ENCODE results near the gene RNF207. TPM values are rescaled to one million over a fixed set of nuclear protein-coding genes. Genes with fewer than 3 reads are reported as not detected.
"Not testable (repeated sequence)": the region's sequence is repeated elsewhere in the genome, so short reads cannot be mapped to it uniquely, and the experiment has no call there.

RNF207 gene
- total RNA-seq, 1 donor from 2014 or later = 14.1 TPM

GRCh38 chr1:6210591-6211355 lies 4.9 kb downstream of the RNF207 start:
- Histone ChIP-seq H3K4me3 (ENCODE audit: low read length in 3 of 3) (no peak overlapping the region), H3K9me3 (ENCODE audit: control insufficient read depth in 3 of 3, low read length in 3 of 3) (no peaks in the 10 kb centered on the region), H3K27me3 (ENCODE audit: control insufficient read depth in 3 of 3, insufficient read depth in 3 of 3, low read length in 3 of 3) (peaks cover 4 to 18% (median 18%) of the 10 kb centered on the region in 3 donors), H3K36me3 (ENCODE audit: control insufficient read depth in 3 of 3, insufficient read depth in 3 of 3, low read length in 3 of 3) (peaks cover 3 to 4% (median 4%) of the 10 kb centered on the region in 3 donors), H3K9ac (ENCODE audit: low read depth in 1 of 3, low read length in 3 of 3) (no peak overlapping the region), H3K27ac (ENCODE audit: low read depth, low read length) (no peak overlapping the region), H3K4me1 (ENCODE audit: control insufficient read depth in 3 of 3, insufficient read depth in 3 of 3, low read length in 3 of 3) (peaks cover 12 to 19% (median 18%) of the 10 kb centered on the region in 3 donors)

DNA sequence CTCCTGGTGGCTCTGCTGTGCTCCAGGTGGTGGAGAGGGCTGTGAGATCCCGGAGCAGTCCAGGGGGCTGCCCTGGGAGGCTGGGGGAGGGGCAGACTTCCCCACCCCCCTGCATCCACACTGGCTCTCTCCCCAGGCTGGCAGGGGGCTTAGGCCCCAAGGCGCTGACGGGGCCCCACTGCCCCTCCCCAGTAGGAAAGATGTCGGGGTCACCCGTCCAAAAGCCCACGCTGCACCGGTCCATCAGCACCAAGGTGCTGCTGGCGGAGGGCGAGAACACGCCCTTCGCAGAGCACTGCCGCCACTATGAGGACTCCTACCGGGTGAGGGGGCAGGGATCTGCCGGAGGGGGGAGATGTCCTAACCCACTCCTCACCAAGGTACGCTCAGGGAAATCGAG lies 5.8 kb downstream of the RNF207 start:
- Histone ChIP-seq H3K4me3 (ENCODE audit: low read length in 3 of 3) (no peak overlapping the region), H3K4me1 (ENCODE audit: control insufficient read depth in 3 of 3, insufficient read depth in 3 of 3, low read length in 3 of 3) (peaks cover 11 to 14% (median 13%) of the 10 kb centered on the region in 3 donors), H3K9ac (ENCODE audit: low read depth in 1 of 3, low read length in 3 of 3) (no peak overlapping the region), H3K27ac (ENCODE audit: low read depth, low read length) (no peak overlapping the region), H3K9me3 (ENCODE audit: control insufficient read depth in 3 of 3, low read length in 3 of 3) (no peaks in the 10 kb centered on the region), H3K27me3 (ENCODE audit: control insufficient read depth in 3 of 3, insufficient read depth in 3 of 3, low read length in 3 of 3) (peaks cover 4 to 10% (median 9%) of the 10 kb centered on the region in 3 donors), H3K36me3 (ENCODE audit: control insufficient read depth in 3 of 3, insufficient read depth in 3 of 3, low read length in 3 of 3) (peaks cover 4 to 6% (median 4%) of the 10 kb centered on the region in 3 donors)

- no peak overlapping the region for H3K4me3 ChIP-seq (ENCODE audit: low read length in 3 of 3)
- H3K27me3 ChIP-seq (ENCODE audit: control insufficient read depth in 3 of 3, insufficient read depth in 3 of 3, low read length in 3 of 3) = peaks cover 0 to 7% (median 4%) of the 10 kb centered on the region in 3 donors
- H3K4me1 ChIP-seq (ENCODE audit: control insufficient read depth in 3 of 3, insufficient read depth in 3 of 3, low read length in 3 of 3) = peaks cover 7 to 11% (median 9%) of the 10 kb centered on the region in 3 donors
- H3K9me3 ChIP-seq (ENCODE audit: control insufficient read depth in 3 of 3, low read length in 3 of 3) = no peaks in the 10 kb centered on the region
- peaks cover 4 to 9% (median 5%) of the 10 kb centered on the region in 3 donors for H3K36me3 ChIP-seq (ENCODE audit: control insufficient read depth in 3 of 3, insufficient read depth in 3 of 3, low read length in 3 of 3)
- H3K9ac ChIP-seq (ENCODE audit: low read depth in 1 of 3, low read length in 3 of 3) = no peak overlapping the region
- no peak overlapping the region for H3K27ac ChIP-seq (ENCODE audit: low read depth, low read length)
Measured at GRCh38 chr1:6212193-6212959, 6.5 kb downstream of the RNF207 start.

- Histone ChIP-seq H3K27ac (ENCODE audit: low read depth, low read length) (peak overlapping the region; percentile 25), H3K4me3 (ENCODE audit: low read length in 3 of 3) (no peak overlapping the region), H3K9ac (ENCODE audit: low read depth in 1 of 3, low read length in 3 of 3) (no peak overlapping the region), H3K27me3 (ENCODE audit: control insufficient read depth in 3 of 3, insufficient read depth in 3 of 3, low read length in 3 of 3) (no peaks in the 10 kb centered on the region), H3K4me1 (ENCODE audit: control insufficient read depth in 3 of 3, insufficient read depth in 3 of 3, low read length in 3 of 3) (peaks cover 25 to 29% (median 27%) of the 10 kb centered on the region in 3 donors), H3K9me3 (ENCODE audit: control insufficient read depth in 3 of 3, low read length in 3 of 3) (no peaks in the 10 kb centered on the region), H3K36me3 (ENCODE audit: control insufficient read depth in 3 of 3, insufficient read depth in 3 of 3, low read length in 3 of 3) (peaks cover 6 to 12% (median 7%) of the 10 kb centered on the region in 3 donors)
Measured at GRCh38 chr1:6218375-6219164, 12.7 kb downstream of the RNF207 start.

- H3K9ac ChIP-seq (ENCODE audit: low read depth in 1 of 3, low read length in 3 of 3); H3K27me3 ChIP-seq (ENCODE audit: control insufficient read depth in 3 of 3, insufficient read depth in 3 of 3, low read length in 3 of 3); H3K9me3 ChIP-seq (ENCODE audit: control insufficient read depth in 3 of 3, low read length in 3 of 3); H3K27ac ChIP-seq (ENCODE audit: low read depth, low read length); H3K4me3 ChIP-seq (ENCODE audit: low read length in 3 of 3): not testable (repeated sequence)
- peaks cover 15 to 21% (median 17%) of the 10 kb centered on the region in 3 donors for H3K36me3 ChIP-seq (ENCODE audit: control insufficient read depth in 3 of 3, insufficient read depth in 3 of 3, low read length in 3 of 3)
- peaks cover 25 to 31% (median 27%) of the 10 kb centered on the region in 3 donors for H3K4me1 ChIP-seq (ENCODE audit: control insufficient read depth in 3 of 3, insufficient read depth in 3 of 3, low read length in 3 of 3)
Measured at GRCh38 chr1:6219641-6220040, 13.7 kb downstream of the RNF207 start.

GRCh38 chr1:6220236-6220635 lies 14.3 kb downstream of the RNF207 start:
- no peak overlapping the region for H3K4me3 ChIP-seq (ENCODE audit: low read length in 3 of 3)
- peak overlapping the region; percentile 34 for H3K27ac ChIP-seq (ENCODE audit: low read depth, low read length)
- peak overlapping the region in 1 of 3 donors; percentile 45 for H3K9ac ChIP-seq (ENCODE audit: low read depth in 1 of 3, low read length in 3 of 3)
- H3K36me3 ChIP-seq (ENCODE audit: control insufficient read depth in 3 of 3, insufficient read depth in 3 of 3, low read length in 3 of 3) = peaks cover 21 to 27% (median 23%) of the 10 kb centered on the region in 3 donors
- no peaks in the 10 kb centered on the region for H3K27me3 ChIP-seq (ENCODE audit: control insufficient read depth in 3 of 3, insufficient read depth in 3 of 3, low read length in 3 of 3)
- peaks cover 25 to 36% (median 28%) of the 10 kb centered on the region in 3 donors for H3K4me1 ChIP-seq (ENCODE audit: control insufficient read depth in 3 of 3, insufficient read depth in 3 of 3, low read length in 3 of 3)
- H3K9me3 ChIP-seq (ENCODE audit: control insufficient read depth in 3 of 3, low read length in 3 of 3) = no peaks in the 10 kb centered on the region

- H3K27ac ChIP-seq (ENCODE audit: low read depth, low read length) = no peak overlapping the region
- no peaks in the 10 kb centered on the region for H3K9me3 ChIP-seq (ENCODE audit: control insufficient read depth in 3 of 3, low read length in 3 of 3)
- peak overlapping the region in 1 of 3 donors; percentile 43 for H3K9ac ChIP-seq (ENCODE audit: low read depth in 1 of 3, low read length in 3 of 3)
- peaks cover 25 to 41% (median 32%) of the 10 kb centered on the region in 3 donors for H3K4me1 ChIP-seq (ENCODE audit: control insufficient read depth in 3 of 3, insufficient read depth in 3 of 3, low read length in 3 of 3)
- H3K4me3 ChIP-seq (ENCODE audit: low read length in 3 of 3) = no peak overlapping the region
- no peaks in the 10 kb centered on the region for H3K27me3 ChIP-seq (ENCODE audit: control insufficient read depth in 3 of 3, insufficient read depth in 3 of 3, low read length in 3 of 3)
- H3K36me3 ChIP-seq (ENCODE audit: control insufficient read depth in 3 of 3, insufficient read depth in 3 of 3, low read length in 3 of 3) = peaks cover 21 to 27% (median 27%) of the 10 kb centered on the region in 3 donors
Measured at GRCh38 chr1:6221210-6221784, 15.4 kb downstream of the RNF207 start.

GRCh38 chr1:6222636-6223035 lies 16.7 kb downstream of the RNF207 start:
- Histone ChIP-seq H3K9me3 (ENCODE audit: control insufficient read depth in 3 of 3, low read length in 3 of 3) (no peaks in the 10 kb centered on the region), H3K36me3 (ENCODE audit: control insufficient read depth in 3 of 3, insufficient read depth in 3 of 3, low read length in 3 of 3) (peaks cover 27 to 32% (median 28%) of the 10 kb centered on the region in 3 donors), H3K4me3 (ENCODE audit: low read length in 3 of 3) (peak overlapping the region in 1 of 3 donors; percentile 29), H3K4me1 (ENCODE audit: control insufficient read depth in 3 of 3, insufficient read depth in 3 of 3, low read length in 3 of 3) (peaks cover 25 to 41% (median 32%) of the 10 kb centered on the region in 3 donors), H3K27me3 (ENCODE audit: control insufficient read depth in 3 of 3, insufficient read depth in 3 of 3, low read length in 3 of 3) (no peaks in the 10 kb centered on the region), H3K27ac (ENCODE audit: low read depth, low read length) (peak overlapping the region; percentile 58), H3K9ac (ENCODE audit: low read depth in 1 of 3, low read length in 3 of 3) (no peak overlapping the region)

DNA sequence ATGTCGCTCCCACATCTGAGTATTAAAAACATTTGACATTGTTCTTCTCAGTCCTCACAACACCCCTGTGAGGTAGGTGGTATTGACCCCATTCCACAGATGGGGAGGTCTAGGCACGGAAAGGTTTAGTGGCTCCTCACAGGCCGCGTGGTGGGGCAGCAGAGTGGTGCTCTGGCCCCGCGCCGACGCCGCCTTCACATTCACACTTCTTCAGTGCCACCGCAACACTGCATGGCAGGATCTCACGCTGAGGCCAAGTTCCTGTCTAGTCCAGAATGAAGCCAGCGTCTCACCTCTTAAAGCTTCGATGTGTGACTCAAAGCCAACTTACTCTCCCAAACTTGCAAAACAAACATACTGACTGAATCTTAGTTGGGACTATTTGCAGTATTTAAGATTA lies 17.7 kb downstream of the RNF207 start:
- Histone ChIP-seq H3K27me3 (ENCODE audit: control insufficient read depth in 3 of 3, insufficient read depth in 3 of 3, low read length in 3 of 3) (no peaks in the 10 kb centered on the region), H3K4me1 (ENCODE audit: control insufficient read depth in 3 of 3, insufficient read depth in 3 of 3, low read length in 3 of 3) (peaks cover 25 to 41% (median 32%) of the 10 kb centered on the region in 3 donors), H3K4me3 (ENCODE audit: low read length in 3 of 3) (no peak overlapping the region), H3K9me3 (ENCODE audit: control insufficient read depth in 3 of 3, low read length in 3 of 3) (no peaks in the 10 kb centered on the region), H3K36me3 (ENCODE audit: control insufficient read depth in 3 of 3, insufficient read depth in 3 of 3, low read length in 3 of 3) (peaks cover 28 to 32% (median 32%) of the 10 kb centered on the region in 3 donors), H3K9ac (ENCODE audit: low read depth in 1 of 3, low read length in 3 of 3) (no peak overlapping the region), H3K27ac (ENCODE audit: low read depth, low read length) (no peak overlapping the region)

Data from skeletal muscle tissue (tissue), 4 donors.